GM12873 (cell line): ENCODE measurements around the gene TNS1.

Experiments
- CTCF ChIP-seq: IDR thresholded peaks from 2 replicates; pipeline ENCODE4 v1.5.1; 2012; ENCODE audit warnings: low read depth, mild to moderate bottlenecking, moderate library complexity, low read length, control low read depth; ENCODE audit not compliant: insufficient read depth; ENCODE audit errors: missing control alignments

TNS1 gene

GRCh38 chr2:217803653-217803960 lies 199.2 kb downstream of the TNS1 start:
- no peak for TF ChIP-seq CTCF

GRCh38 chr2:217802876-217803652 lies 199.7 kb downstream of the TNS1 start:
- no peak for TF ChIP-seq CTCF

- no peak for TF ChIP-seq CTCF
These were observed 200.5 kb downstream of the TNS1 start for GRCh38 chr2:217802266-217802665.

GRCh38 chr2:217801711-217802110 lies 201.1 kb downstream of the TNS1 start:
- TF ChIP-seq CTCF, result no peak

GRCh38 chr2:217801115-217801531 lies 201.7 kb downstream of the TNS1 start:
- no peak for TF ChIP-seq CTCF

- no peak for TF ChIP-seq CTCF
These were observed 202.2 kb downstream of the TNS1 start for GRCh38 chr2:217800433-217801114.

- TF ChIP-seq CTCF, result no peak
These were observed 203.0 kb downstream of the TNS1 start for GRCh38 chr2:217799563-217800432.
